K562 (cell line): ENCODE results near the gene HIVEP1. TPM values are rescaled to one million over a fixed set of nuclear protein-coding genes. Genes with fewer than 3 reads are reported as not detected.

Experiments
- ATAC-seq: fragments of 200-7000 bp; cut with Tn5 transposase; 3 replicates; pipeline ENCODE4 v1.9.1; 2020; ENCODE audit warnings: moderate library complexity
- BruUV-seq: library from RNA; stranded (reverse); fragments of 400-500 nt; replicated peaks from 2 replicates; lab custom pipeline; 2021; lab: Mats Ljungman, UMichigan
- CTCF ChIA-PET: fragments of 300-600 bp; formaldehyde crosslinking; extraction: SDS; loops from one replicate; lab custom pipeline; 2021; ENCODE audit warnings: low intra/inter-chr PET ratio; lab: Yijun Ruan, JAX
- POLR2A ChIA-PET: fragments of 300-600, 350-650 bp; sonication (Branson Sonifier 250); formaldehyde crosslinking; extraction: SDS; loops from one replicate; lab custom pipeline; 2021; ENCODE audit warnings: antibody characterized with exemption, inconsistent platforms; lab: Yijun Ruan, JAX
- DNase-seq, 4 experiments: peaks; one replicate each; pipeline versions ENCODE4 v3.0.0 to v3.0.0-alpha.2; 2011 to 2018; ENCODE audit warnings: low spot score in 3 of 4, mixed read lengths in 3 of 4; ENCODE audit errors: extremely low read depth in 1 of 4
- FAIRE-seq: peaks from 2 replicates; lab custom pipeline; 2011; peaks lifted over from hg19 to GRCh38; lab: Jason Lieb, UNC
- H2AFZ ChIP-seq: 2 replicates; pipeline ENCODE4 v1.6.0; 2011; ENCODE audit warnings: low read depth, low read length, control low read depth, inconsistent platforms
- H3K27ac ChIP-seq: fragments of 200-600 bp; 3 replicates; pipeline ENCODE4 v1.8.0; 2011; ENCODE audit warnings: low read depth, mild to moderate bottlenecking, control low read depth, inconsistent platforms, low read length, moderate library complexity, mixed read lengths; ENCODE audit errors: extremely low read depth
- H3K27me3 ChIP-seq, 2 experiments: fragments of 300-600 bp in 1 of 2; 2 replicates in 1 of 2; 3 replicates in 1 of 2; pipeline versions ENCODE4 v1.6.0 to v1.8.0; 2011; ENCODE audit warnings: inconsistent platforms in 2 of 2, low read length in 2 of 2, mild to moderate bottlenecking in 1 of 2, mixed read lengths in 1 of 2, moderate library complexity in 1 of 2; ENCODE audit not compliant: control insufficient read depth in 2 of 2, insufficient read depth in 2 of 2
- H3K36me3 ChIP-seq: fragments of 300-600 bp; 3 replicates; pipeline ENCODE4 v1.8.0; 2011; ENCODE audit warnings: mild to moderate bottlenecking, low read length, inconsistent platforms; ENCODE audit not compliant: control insufficient read depth, insufficient read depth
- H3K4me1 ChIP-seq, 2 experiments: fragments of 200-600 bp in 1 of 2; replicated peaks in 1 of 2; 2 replicates in 1 of 2; 3 replicates in 1 of 2; pipeline versions ENCODE4 v1.5.1 to v1.8.0; 2011; ENCODE audit warnings: inconsistent platforms in 2 of 2, low read length in 2 of 2, mild to moderate bottlenecking in 1 of 2, mixed read lengths in 1 of 2, moderate library complexity in 1 of 2; ENCODE audit not compliant: control insufficient read depth in 2 of 2, insufficient read depth in 2 of 2
- H3K4me2 ChIP-seq: 2 replicates; pipeline ENCODE4 v1.6.1; 2011; ENCODE audit warnings: low read length, control low read depth, inconsistent platforms, mixed read lengths; ENCODE audit not compliant: insufficient read depth
- H3K4me3 ChIP-seq: fragments of 200-600 bp; sonication (generic), shearing (Covaris generic); 2 replicates; pipeline ENCODE4 v1.5.1; 2016; ENCODE audit warnings: control low read depth, inconsistent platforms
- H3K79me2 ChIP-seq: fragments of 200-600 bp; 3 replicates; pipeline ENCODE4 v1.8.0; 2011; ENCODE audit warnings: low read length, inconsistent platforms; ENCODE audit not compliant: control insufficient read depth, insufficient read depth
- H3K9ac ChIP-seq, 2 experiments: 2 replicates each; pipeline versions ENCODE4 v1.6.0 to v1.6.1; 2011; ENCODE audit warnings: low read depth in 2 of 2, low read length in 2 of 2, control low read depth in 1 of 2, inconsistent platforms in 1 of 2, mild to moderate bottlenecking in 1 of 2, mixed read lengths in 1 of 2; ENCODE audit not compliant: insufficient read depth in 1 of 2
- H3K9me1 ChIP-seq: one replicate; pipeline ENCODE4 v1.6.0; 2011; ENCODE audit warnings: inconsistent platforms, mild to moderate bottlenecking, low read length, moderate library complexity; ENCODE audit not compliant: control insufficient read depth, insufficient read depth
- H3K9me3 ChIP-seq: replicated peaks from 2 replicates; pipeline ENCODE4 v1.5.1; 2011; ENCODE audit warnings: low read depth, low read length, inconsistent platforms; ENCODE audit not compliant: control insufficient read depth, insufficient read depth
- H4K20me1 ChIP-seq: replicated peaks from 2 replicates; pipeline ENCODE4 v1.6.1; 2011; ENCODE audit warnings: low read length, inconsistent platforms, mixed read lengths; ENCODE audit not compliant: control insufficient read depth, insufficient read depth
- CEBPG ChIP-seq, 3 experiments: fragments of 200-800 bp in 1 of 3; sonication (Bioruptor generic) in 1 of 3; sonication (generic) in 1 of 3; formaldehyde crosslinking in 1 of 3; IDR thresholded peaks in 2 of 3; conservative IDR thresholded peaks in 1 of 3; 2 replicates each; pipeline versions ENCODE4 v1.6.1 to v1.8.0; 2016 to 2022; ENCODE audit warnings: missing compliant biosample characterization in 2 of 3, missing genetic modification characterization in 2 of 3, mild to moderate bottlenecking in 1 of 3, missing genetic modification reagents in 1 of 3
- COPS2 ChIP-seq: fragments of 450-650 bp; conservative IDR thresholded peaks from 2 replicates; pipeline ENCODE4 v1.6.1; 2016; ENCODE audit warnings: mild to moderate bottlenecking, moderate library complexity
- CXXC5 ChIP-seq: fragments of 250-450 bp; sonication (Bioruptor Pico); IDR thresholded peaks from 2 replicates; pipeline ENCODE4 v1.8.0; 2022; ENCODE audit warnings: inconsistent platforms, mild to moderate bottlenecking, moderate library complexity
- DDX20 ChIP-seq: fragments of 450-650 bp; IDR thresholded peaks from 2 replicates; pipeline ENCODE4 v1.6.1; 2016; ENCODE audit warnings: missing genetic modification characterization, low read depth, mild to moderate bottlenecking, missing compliant biosample characterization, moderate library complexity
- DLX4 ChIP-seq: fragments of 250-450 bp; sonication (Bioruptor Pico); IDR thresholded peaks from 2 replicates; pipeline ENCODE4 v1.6.1; 2021; ENCODE audit warnings: mild to moderate bottlenecking
- E4F1 ChIP-seq: fragments of 250-450 bp; sonication (Bioruptor Pico); IDR thresholded peaks from 2 replicates; pipeline ENCODE4 v1.5.0; 2021; ENCODE audit warnings: mild to moderate bottlenecking, borderline replicate concordance
- KHSRP ChIP-seq: fragments of 450-650 bp; IDR thresholded peaks from 2 replicates; pipeline ENCODE4 v1.6.1; 2017
- NCOR1 ChIP-seq: fragments of 450-650 bp; IDR thresholded peaks from 2 replicates; pipeline ENCODE4 v1.6.1; 2016; ENCODE audit warnings: mild to moderate bottlenecking, moderate library complexity
- NFYB ChIP-seq: IDR thresholded peaks from 2 replicates; pipeline ENCODE4 v1.6.1; 2011; ENCODE audit warnings: mild to moderate bottlenecking, moderate library complexity; ENCODE audit not compliant: insufficient read length; ENCODE audit errors: extremely low read depth
- PHTF2 ChIP-seq: fragments of 250-450 bp; sonication (Bioruptor Pico); IDR thresholded peaks from 2 replicates; pipeline ENCODE4 v1.5.0; 2021; ENCODE audit warnings: mild to moderate bottlenecking
- PURB ChIP-seq: sonication (generic); formaldehyde crosslinking; IDR thresholded peaks from 2 replicates; pipeline ENCODE4 v1.9.0; 2021; ENCODE audit warnings: low read depth, mild to moderate bottlenecking, missing genetic modification reagents
- PYGO2 ChIP-seq: fragments of 450-650 bp; IDR thresholded peaks from 2 replicates; pipeline ENCODE4 v1.6.1; 2016; ENCODE audit warnings: mild to moderate bottlenecking, missing genetic modification characterization, moderate library complexity, missing compliant biosample characterization
- SAP30 ChIP-seq: fragments of 200-600 bp; sonication (generic); IDR thresholded peaks from 2 replicates; pipeline ENCODE4 v1.6.1; 2012; ENCODE audit warnings: borderline replicate concordance, low read depth, mild to moderate bottlenecking, moderate library complexity, low read length, control low read depth, inconsistent platforms; ENCODE audit not compliant: insufficient read depth, poor library complexity, severe bottlenecking
- ZNF609 ChIP-seq: sonication (generic); formaldehyde crosslinking; IDR thresholded peaks from 2 replicates; pipeline ENCODE4 v1.8.1; 2023; ENCODE audit warnings: missing genetic modification reagents, mild to moderate bottlenecking, borderline replicate concordance
- ZNF79 ChIP-seq: fragments of 250-450 bp; sonication (Bioruptor Pico); IDR thresholded peaks from 2 replicates; pipeline ENCODE4 v1.4.0; 2020; ENCODE audit warnings: low read depth, mild to moderate bottlenecking, moderate library complexity
- WGBS: fragments of 100-300 bp; shearing (Covaris generic); methylation state at CpG from one replicate; pipeline ENCODE4 v1.1.6; 2016; ENCODE audit warnings: low coverage, mixed read lengths; ENCODE audit not compliant: insufficient coverage; ENCODE audit errors: missing lambda C conversion rate; 5-methylcytosine and 5-hydroxymethylcytosine counted together
- in situ Hi-C: fragments of 300-500 bp; cut with MboI; formaldehyde crosslinking; loops from 4 replicates; pipeline ENCODE4 v1.15.0; 2018; ENCODE audit warnings: inconsistent platforms, mixed read lengths
- intact Hi-C: fragments of 100-400 bp; cut with micrococcal nuclease; formaldehyde crosslinking; loops from 2 replicates; pipeline ENCODE4 v1.14.2; 2022
- polyA plus RNA-seq, 8 experiments: library from polyadenylated mRNA; depleted of rRNA in 4 of 8; stranded (reverse) in 5 of 8; unstranded in 3 of 8; fragments of >200 nt; fragmentation: Nextera tagmentation in 2 of 8; fragmentation: Illumina TruSeq in 1 of 8; extraction: Ambion mirVana in 2 of 8; extraction: Trizol in 1 of 8; gene quantifications; 2 replicates each; pipeline versions ENCODE4 v1.2.1 to v1.2.3, GENCODE V29; 2011 to 2014; ENCODE audit warnings: inconsistent platforms in 1 of 8, missing spikeins in 1 of 8
- total RNA-seq, 7 experiments: library from RNA; depleted of rRNA in 6 of 7; stranded (reverse); fragments of >200 nt in 6 of 7; fragmentation: Illumina TruSeq in 2 of 7; extraction: Trizol in 2 of 7; gene quantifications; 2 replicates each; pipeline versions ENCODE4 v1.2.1 to v1.2.3, GENCODE V29; 2011 to 2021; ENCODE audit warnings: low replicate concordance in 1 of 7

Gene HIVEP1
- total and polyA plus RNA-seq, 9 of the 15 experiments (the other 6 are each of a cell fraction or from before 2014, with no cell fraction given), result 6.0 to 33.3 (median 21.7) TPM

- CTCF ChIA-PET, result no interaction called here
- in situ Hi-C loops (no loop called here), intact Hi-C loops (no loop called here)
- Histone ChIP-seq H3K4me3 (no peak overlapping the region), H3K9me3 (no peaks in the 10 kb centered on the region), H3K79me2 (no peaks in the 10 kb centered on the region), H3K27me3 (peaks cover 31 to 32% of the 10 kb centered on the region in 2 experiments), H3K4me1 (no peaks in the 10 kb centered on the region), H2AFZ (no peak overlapping the region), H4K20me1 (no peaks in the 10 kb centered on the region), H3K27ac (no peak overlapping the region), H3K9me1 (no peaks in the 10 kb centered on the region), H3K36me3 (no peaks in the 10 kb centered on the region), H3K4me2 (no peak overlapping the region), H3K9ac (no peak overlapping the region)
- no peak for ATAC-seq
- BruUV-seq, result no TSS peak
- POLR2A ChIA-PET, result interaction anchor here (1.3 kb wide), 1 partner anchor 28 kb away, joined by 3 read pairs; no protein-coding TSS in a partner anchor
- WGBS, result 0% methylated on average over 1 of the region's 1 CpG
- no peak for FAIRE-seq
- no peak for DNase-seq
- TF ChIP-seq PURB (CRISPR knock-in tag), result no peak
- TF ChIP-seq DLX4 (CRISPR knock-in tag), result no peak
- TF ChIP-seq KHSRP, result no peak
- no peak for TF ChIP-seq E4F1
- no peak for TF ChIP-seq ZNF79 (CRISPR knock-in tag)
- no peak for TF ChIP-seq CEBPG (CRISPR knock-in tag; IDR thresholded peaks at IDR 0.05)
- TF ChIP-seq CEBPG (tag; conservative IDR thresholded peaks at IDR 0.05 in 1 of 2, IDR thresholded peaks at IDR 0.05 in 1 of 2), result no peak
- no peak for TF ChIP-seq DDX20
- TF ChIP-seq NFYB, result no peak
- no peak for TF ChIP-seq PHTF2 (CRISPR knock-in tag)
- TF ChIP-seq CXXC5 (CRISPR knock-in tag), result no peak
- TF ChIP-seq COPS2, result no peak
- TF ChIP-seq SAP30, result no peak
- TF ChIP-seq NCOR1, result no peak
- no peak for TF ChIP-seq PYGO2 (tag)
- TF ChIP-seq ZNF609, result no peak
Measured at GRCh38 chr6:12200761-12201160, 188.6 kb downstream of the HIVEP1 start.
